DND-41 (cell line): ENCODE results near the gene RIT2.
"Not testable (repeated sequence)": the region's sequence is repeated elsewhere in the genome, so short reads cannot be mapped to it uniquely, and the experiment has no call there.

ENCODE experiments used
- ATAC-seq: fragments of 200-7000 bp; cut with Tn5 transposase; 3 replicates; pipeline ENCODE4 v1.9.1; 2021; ENCODE audit warnings: low read depth; ENCODE audit not compliant: insufficient read depth
- DNase-seq: peaks from one replicate; pipeline ENCODE4 v3.0.0-alpha.2; 2020
- H2AFZ ChIP-seq: 2 replicates; pipeline ENCODE4 v1.6.0; 2012; ENCODE audit warnings: low read depth, low read length
- H3K27ac ChIP-seq: 2 replicates; pipeline ENCODE4 v1.5.1; 2012; ENCODE audit warnings: low read length, inconsistent platforms
- H3K27me3 ChIP-seq: fragments of 200-600 bp; sonication (generic); 2 replicates; pipeline ENCODE4 v1.6.0; 2012; ENCODE audit warnings: low read length, mild to moderate bottlenecking, inconsistent platforms; ENCODE audit not compliant: insufficient read depth, poor library complexity
- H3K36me3 ChIP-seq: 2 replicates; pipeline ENCODE4 v1.5.1; 2012; ENCODE audit warnings: low read length, inconsistent platforms; ENCODE audit not compliant: insufficient read depth
- H3K4me1 ChIP-seq: 2 replicates; pipeline ENCODE4 v1.5.1; 2012; ENCODE audit warnings: mild to moderate bottlenecking, low read length; ENCODE audit not compliant: insufficient read depth
- H3K4me2 ChIP-seq: 2 replicates; pipeline ENCODE4 v1.6.0; 2012; ENCODE audit warnings: mild to moderate bottlenecking, moderate library complexity, low read length, inconsistent platforms; ENCODE audit not compliant: insufficient read depth
- H3K4me3 ChIP-seq, 2 experiments: fragments of 200-600 bp in 1 of 2; shearing (Covaris generic) in 1 of 2; 2 replicates each; pipeline ENCODE4 v1.5.1; 2012 to 2016; ENCODE audit warnings: inconsistent platforms in 2 of 2, low read length in 2 of 2, mild to moderate bottlenecking in 2 of 2, low read depth in 1 of 2, moderate library complexity in 1 of 2
- H3K79me2 ChIP-seq: 2 replicates; pipeline ENCODE4 v1.6.0; 2012; ENCODE audit warnings: low read length, inconsistent platforms; ENCODE audit not compliant: insufficient read depth
- H3K9ac ChIP-seq: 2 replicates; pipeline ENCODE4 v1.6.0; 2012; ENCODE audit warnings: low read depth, mild to moderate bottlenecking, inconsistent platforms, low read length, moderate library complexity
- H3K9me3 ChIP-seq: 2 replicates; pipeline ENCODE4 v1.5.1; 2012; ENCODE audit warnings: low read length, moderate library complexity, mild to moderate bottlenecking, inconsistent platforms; ENCODE audit not compliant: insufficient read depth, severe bottlenecking
- H4K20me1 ChIP-seq: 2 replicates; pipeline ENCODE4 v1.6.0; 2012; ENCODE audit warnings: low read length; ENCODE audit not compliant: insufficient read depth
- EZH2 ChIP-seq: IDR thresholded peaks from 3 replicates; pipeline ENCODE4 v1.6.1; 2012; ENCODE audit warnings: borderline replicate concordance, low read depth, mild to moderate bottlenecking, moderate library complexity, low read length, inconsistent platforms; ENCODE audit not compliant: severe bottlenecking
- TF ChIP-seq, protein P1 (sequence below): IDR thresholded peaks from 2 replicates; pipeline ENCODE4 v1.5.1; 2012; ENCODE audit warnings: borderline replicate concordance, low read length, moderate library complexity, mild to moderate bottlenecking; ENCODE audit not compliant: poor library complexity, severe bottlenecking; ENCODE audit errors: extremely low read depth

The RIT2 gene

DNA sequence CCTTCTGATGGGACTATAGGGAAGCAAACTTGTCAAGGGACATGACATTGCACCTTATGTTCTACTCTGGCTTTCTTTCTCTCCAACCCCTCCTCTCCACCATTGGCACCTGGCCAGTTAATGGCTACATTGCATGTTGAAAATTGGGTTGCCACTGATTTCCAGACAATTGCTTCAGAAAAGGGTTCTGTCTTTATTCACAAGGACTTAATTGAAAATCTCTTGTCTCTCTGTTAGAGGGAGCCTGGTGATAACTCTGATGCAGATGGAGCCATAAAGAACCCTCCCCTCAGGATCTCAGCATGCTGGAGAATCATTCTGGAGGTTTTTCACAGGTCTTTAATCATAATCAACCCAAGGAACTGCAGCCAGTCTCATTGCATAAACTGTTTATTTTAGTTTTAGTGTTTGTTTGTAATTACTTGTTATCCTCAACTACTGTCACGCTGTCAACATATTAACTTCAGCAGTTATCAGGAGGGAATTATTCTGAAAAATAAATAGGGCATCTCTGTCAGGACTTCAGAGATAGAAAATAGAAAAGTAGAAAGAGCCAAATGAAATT, 316.8 kb downstream of the RIT2 start:
- Histone ChIP-seq H3K27me3 (no peaks in the 10 kb centered on the region), H3K9ac (no peak overlapping the region), H4K20me1 (no peaks in the 10 kb centered on the region), H3K36me3 (no peaks in the 10 kb centered on the region), H3K4me3 (no peak overlapping the region), H3K27ac (no peak overlapping the region), H2AFZ (no peak overlapping the region), H3K4me2 (no peak overlapping the region), H3K79me2 (no peaks in the 10 kb centered on the region), H3K9me3 (no peaks in the 10 kb centered on the region), H3K4me1 (no peaks in the 10 kb centered on the region)
- TF ChIP-seq, protein P1, sequence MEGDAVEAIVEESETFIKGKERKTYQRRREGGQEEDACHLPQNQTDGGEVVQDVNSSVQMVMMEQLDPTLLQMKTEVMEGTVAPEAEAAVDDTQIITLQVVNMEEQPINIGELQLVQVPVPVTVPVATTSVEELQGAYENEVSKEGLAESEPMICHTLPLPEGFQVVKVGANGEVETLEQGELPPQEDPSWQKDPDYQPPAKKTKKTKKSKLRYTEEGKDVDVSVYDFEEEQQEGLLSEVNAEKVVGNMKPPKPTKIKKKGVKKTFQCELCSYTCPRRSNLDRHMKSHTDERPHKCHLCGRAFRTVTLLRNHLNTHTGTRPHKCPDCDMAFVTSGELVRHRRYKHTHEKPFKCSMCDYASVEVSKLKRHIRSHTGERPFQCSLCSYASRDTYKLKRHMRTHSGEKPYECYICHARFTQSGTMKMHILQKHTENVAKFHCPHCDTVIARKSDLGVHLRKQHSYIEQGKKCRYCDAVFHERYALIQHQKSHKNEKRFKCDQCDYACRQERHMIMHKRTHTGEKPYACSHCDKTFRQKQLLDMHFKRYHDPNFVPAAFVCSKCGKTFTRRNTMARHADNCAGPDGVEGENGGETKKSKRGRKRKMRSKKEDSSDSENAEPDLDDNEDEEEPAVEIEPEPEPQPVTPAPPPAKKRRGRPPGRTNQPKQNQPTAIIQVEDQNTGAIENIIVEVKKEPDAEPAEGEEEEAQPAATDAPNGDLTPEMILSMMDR, result no peak
- DNase-seq, result no peak
- ATAC-seq, result no peak

DNA sequence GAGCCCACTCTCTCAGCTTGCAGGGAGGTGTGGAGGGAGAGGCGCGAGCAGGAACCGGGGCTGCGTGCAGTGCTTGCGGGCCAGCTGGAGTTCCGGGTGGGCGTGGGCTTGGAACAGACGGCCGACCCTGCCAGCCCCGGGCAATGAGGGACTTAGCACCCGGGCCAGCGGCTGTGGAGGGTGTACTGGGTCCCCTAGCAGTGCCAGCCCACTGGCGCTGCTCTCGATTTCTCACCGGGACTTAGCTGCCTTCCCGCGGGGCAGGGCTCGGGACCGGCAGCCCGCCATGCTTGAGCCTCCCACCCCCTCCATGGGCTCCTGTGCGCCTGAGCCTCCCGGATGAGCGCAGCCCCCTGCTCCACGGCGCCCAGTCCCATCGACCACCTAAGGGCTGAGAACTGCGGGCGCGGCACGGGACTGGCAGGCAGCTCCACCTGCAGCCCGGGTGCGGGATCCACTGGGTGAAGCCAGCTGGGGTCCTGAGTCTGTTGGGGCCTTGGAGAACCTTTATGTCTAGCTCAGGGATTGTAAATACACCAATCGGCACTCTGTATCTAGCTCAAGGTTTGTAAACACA, 320.2 kb downstream of the RIT2 start:
- H4K20me1 ChIP-seq, H3K9me3 ChIP-seq, H3K4me1 ChIP-seq, DNase-seq, H3K79me2 ChIP-seq, H3K4me3 ChIP-seq, H3K27ac ChIP-seq, H3K36me3 ChIP-seq, H3K4me2 ChIP-seq, H3K9ac ChIP-seq, H3K27me3 ChIP-seq, ATAC-seq, H2AFZ ChIP-seq: not testable (repeated sequence)

DNA sequence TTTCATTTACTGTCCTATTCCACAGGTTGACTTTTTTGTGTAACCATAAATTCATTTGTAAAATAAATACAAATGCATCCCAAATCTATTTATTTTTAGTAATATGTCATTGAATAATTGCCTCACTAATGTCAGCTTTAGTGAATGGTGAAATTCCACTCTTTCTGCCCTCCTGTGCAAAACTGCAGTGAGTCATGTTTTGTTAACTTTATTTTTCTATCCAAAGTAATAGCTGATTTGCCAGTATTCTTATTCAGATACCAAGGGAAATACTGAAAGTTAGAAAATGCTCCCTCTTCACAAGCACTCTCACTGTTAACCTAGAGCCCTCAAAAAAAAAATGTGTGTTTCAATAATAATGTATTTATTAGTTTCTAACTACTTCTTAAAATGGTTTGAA, 322.8 kb downstream of the RIT2 start:
- H3K4me2 ChIP-seq, result no peak overlapping the region
- no peaks in the 10 kb centered on the region for H4K20me1 ChIP-seq
- H3K27ac ChIP-seq, result no peak overlapping the region
- H3K36me3 ChIP-seq, result no peaks in the 10 kb centered on the region
- DNase-seq, result no peak
- TF ChIP-seq EZH2, result no peak
- TF ChIP-seq, protein P1, result no peak
- H3K4me3 ChIP-seq, result no peak overlapping the region
- ATAC-seq, result no peak
- H3K9me3 ChIP-seq, result no peaks in the 10 kb centered on the region
- no peak overlapping the region for H3K9ac ChIP-seq
- no peaks in the 10 kb centered on the region for H3K27me3 ChIP-seq
- H2AFZ ChIP-seq, result no peak overlapping the region
- H3K4me1 ChIP-seq, result no peaks in the 10 kb centered on the region
- H3K79me2 ChIP-seq, result no peaks in the 10 kb centered on the region

DNA sequence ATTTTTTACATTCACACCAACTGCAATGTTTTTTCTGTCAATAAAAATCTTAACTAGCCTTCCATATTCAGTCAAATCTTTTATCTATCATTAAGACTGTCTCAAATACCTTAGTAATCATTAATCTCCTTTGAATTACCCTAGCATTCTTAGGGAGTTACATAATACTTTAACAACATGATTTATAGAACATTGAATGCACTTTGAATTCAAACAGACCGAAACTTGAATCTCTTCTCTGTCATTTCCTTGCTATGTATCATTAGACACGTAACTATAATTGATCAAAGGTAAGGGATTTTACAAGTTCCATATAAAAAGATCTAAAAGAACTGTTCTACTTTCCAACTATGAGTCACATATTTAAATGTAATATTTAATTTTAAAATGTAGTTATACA, 330.9 kb downstream of the RIT2 start:
- Histone ChIP-seq H3K79me2 (no peaks in the 10 kb centered on the region), H3K9ac (no peak overlapping the region), H3K27me3 (no peaks in the 10 kb centered on the region), H3K4me3 (no peak overlapping the region), H3K27ac (no peak overlapping the region), H4K20me1 (no peaks in the 10 kb centered on the region), H3K9me3 (no peaks in the 10 kb centered on the region), H3K4me2 (no peak overlapping the region), H3K4me1 (no peaks in the 10 kb centered on the region), H3K36me3 (no peaks in the 10 kb centered on the region), H2AFZ (no peak overlapping the region)
- DNase-seq (no peak), ATAC-seq (no peak)
- TF ChIP-seq, protein P1, result no peak
- no peak for TF ChIP-seq EZH2
